Chondrocyte (in vitro differentiated cells): ENCODE results near the gene BMP2. TPM values are rescaled to one million over a fixed set of nuclear protein-coding genes. Genes with fewer than 3 reads are reported as not detected.

Experiments
- DNase-seq: peaks from one replicate; pipeline ENCODE4 v3.0.0; 2021; ENCODE audit warnings: mixed read lengths, low spot score
- H3K27ac Mint-ChIP-seq: one replicate; pipeline ENCODE4 v1.8.0; 2021; ENCODE audit warnings: mild to moderate bottlenecking, moderate library complexity, mixed read lengths; ENCODE audit not compliant: unreplicated experiment
- H3K27me3 Mint-ChIP-seq: 2 replicates; pipeline ENCODE4 v1.8.0; 2021; ENCODE audit warnings: low read depth, mixed read lengths
- H3K36me3 Mint-ChIP-seq: 2 replicates; pipeline ENCODE4 v1.8.0; 2021; ENCODE audit warnings: low read depth, mixed read lengths
- H3K4me1 Mint-ChIP-seq: 2 replicates; pipeline ENCODE4 v1.8.0; 2021; ENCODE audit warnings: low read depth, mild to moderate bottlenecking, mixed read lengths
- H3K4me3 Mint-ChIP-seq: one replicate; pipeline ENCODE4 v1.8.0; 2021; ENCODE audit warnings: mild to moderate bottlenecking, moderate library complexity, mixed read lengths; ENCODE audit not compliant: unreplicated experiment
- H3K9me3 Mint-ChIP-seq: 2 replicates; pipeline ENCODE4 v1.8.0; 2021; ENCODE audit warnings: low read depth, mixed read lengths
- CTCF ChIP-seq: fragments of 200-600 bp; sonication (generic); IDR thresholded peaks from 2 replicates; pipeline ENCODE4 v1.5.0; 2021; ENCODE audit warnings: antibody characterized with exemption, mild to moderate bottlenecking, moderate library complexity
- total RNA-seq: library from RNA; stranded (reverse); gene quantifications from 3 replicates; pipeline ENCODE4 v1.2.1, GENCODE V29; 2021

Gene BMP2
- total RNA-seq, 1 donor from 2014 or later = 1.1 TPM

GRCh38 chr20:6732001-6732447, 35.5 kb upstream of the BMP2 start:
- no peaks in the 10 kb centered on the region for H3K27me3 Mint-ChIP-seq
- no peak for DNase-seq
- TF ChIP-seq CTCF = no peak
- H3K4me3 Mint-ChIP-seq = no peak overlapping the region
- no peaks in the 10 kb centered on the region for H3K36me3 Mint-ChIP-seq
- no peak overlapping the region for H3K27ac Mint-ChIP-seq
- no peaks in the 10 kb centered on the region for H3K9me3 Mint-ChIP-seq
- peaks cover 14% of the 10 kb centered on the region for H3K4me1 Mint-ChIP-seq

- no peaks in the 10 kb centered on the region for H3K9me3 Mint-ChIP-seq
- no peaks in the 10 kb centered on the region for H3K27me3 Mint-ChIP-seq
- TF ChIP-seq CTCF = no peak
- H3K4me3 Mint-ChIP-seq = no peak overlapping the region
- peaks cover 14% of the 10 kb centered on the region for H3K4me1 Mint-ChIP-seq
- no peak overlapping the region for H3K27ac Mint-ChIP-seq
- no peaks in the 10 kb centered on the region for H3K36me3 Mint-ChIP-seq
- DNase-seq = no peak
These were observed 34.6 kb upstream of the BMP2 start for GRCh38 chr20:6732851-6733250.

GRCh38 chr20:6733965-6734364, 33.5 kb upstream of the BMP2 start:
- H3K9me3 Mint-ChIP-seq = peaks cover 4% of the 10 kb centered on the region
- no peak for TF ChIP-seq CTCF

GRCh38 chr20:6735942-6736845, 31.3 kb upstream of the BMP2 start:
- Mint-ChIP-seq H3K4me1 (peaks cover 14% of the 10 kb centered on the region), H3K27me3 (no peaks in the 10 kb centered on the region), H3K4me3 (no peak overlapping the region), H3K9me3 (peaks cover 4% of the 10 kb centered on the region), H3K27ac (no peak overlapping the region), H3K36me3 (no peaks in the 10 kb centered on the region)
- TF ChIP-seq CTCF = no peak
- no peak for DNase-seq

More at GRCh38 chr20:6733965-6734364, 33.5 kb upstream of the BMP2 start:
- no peaks in the 10 kb centered on the region for H3K27me3 Mint-ChIP-seq
- no peaks in the 10 kb centered on the region for H3K36me3 Mint-ChIP-seq
- peaks cover 14% of the 10 kb centered on the region for H3K4me1 Mint-ChIP-seq
- H3K27ac Mint-ChIP-seq = no peak overlapping the region
- no peak overlapping the region for H3K4me3 Mint-ChIP-seq
- no peak for DNase-seq

GRCh38 chr20:6739406-6739805, 28.1 kb upstream of the BMP2 start:
- Mint-ChIP-seq H3K36me3 (no peaks in the 10 kb centered on the region), H3K27ac (no peak overlapping the region), H3K9me3 (peaks cover 4% of the 10 kb centered on the region), H3K4me1 (peaks cover 9% of the 10 kb centered on the region), H3K4me3 (no peak overlapping the region), H3K27me3 (peaks cover 1% of the 10 kb centered on the region)
- no peak for TF ChIP-seq CTCF
- DNase-seq = no peak
